Fibroblast of pulmonary artery (primary cell): ENCODE data around the gene AVP.

Source experiments
- DNase-seq: peaks from one replicate; pipeline ENCODE4 v3.0.0-alpha.2; 2010; ENCODE audit warnings: low read depth
- H3K4me3 ChIP-seq: replicated peaks from 2 replicates; pipeline ENCODE4 v1.5.1; 2011; ENCODE audit warnings: low read depth, mild to moderate bottlenecking, control low read depth, low read length, moderate library complexity
- CTCF ChIP-seq: IDR thresholded peaks from 2 replicates; pipeline ENCODE4 v1.5.1; 2011; ENCODE audit warnings: mild to moderate bottlenecking, control low read depth, low read length, inconsistent platforms; ENCODE audit errors: missing control alignments

Gene AVP

GRCh38 chr20:3101737-3102574 lies 17.4 kb upstream of the AVP start:
- no peak for DNase-seq
- no peak overlapping the region for H3K4me3 ChIP-seq
- no peak for TF ChIP-seq CTCF

GRCh38 chr20:3101251-3101650 lies 16.7 kb upstream of the AVP start:
- no peak for TF ChIP-seq CTCF
- H3K4me3 ChIP-seq, result no peak overlapping the region
- no peak for DNase-seq

GRCh38 chr20:3100480-3100879 lies 16.0 kb upstream of the AVP start:
- no peak for DNase-seq
- H3K4me3 ChIP-seq, result no peak overlapping the region
- TF ChIP-seq CTCF, result no peak

- no peak for DNase-seq
- no peak for TF ChIP-seq CTCF
- H3K4me3 ChIP-seq, result no peak overlapping the region
Observed at GRCh38 chr20:3094848-3095629, 10.5 kb upstream of the AVP start.

- no peak for TF ChIP-seq CTCF
- H3K4me3 ChIP-seq, result no peak overlapping the region
- DNase-seq, result no peak
Observed at GRCh38 chr20:3093861-3094361, 9.4 kb upstream of the AVP start.

GRCh38 chr20:3092611-3093379 lies 8.3 kb upstream of the AVP start:
- TF ChIP-seq CTCF, result no peak
- no peak for DNase-seq
- H3K4me3 ChIP-seq, result peak overlapping the region; percentile 17
